Endodermal cell (in vitro differentiated cells): ENCODE results near the gene TSC22D4. TPM values are rescaled to one million over a fixed set of nuclear protein-coding genes. Genes with fewer than 3 reads are reported as not detected.

Source experiments
- DNase-seq: peaks from one replicate; pipeline ENCODE4 v3.0.0-alpha.2; 2017
- H3K27ac ChIP-seq: 2 replicates; pipeline ENCODE4 v1.5.1; 2013; ENCODE audit warnings: mild to moderate bottlenecking, low read depth, low read length, moderate library complexity
- H3K27me3 ChIP-seq: 2 replicates; pipeline ENCODE4 v1.6.1; 2013; ENCODE audit warnings: mild to moderate bottlenecking, low read length, moderate library complexity; ENCODE audit not compliant: insufficient read depth, control insufficient read depth, poor library complexity, severe bottlenecking
- H3K36me3 ChIP-seq: 2 replicates; pipeline ENCODE4 v1.7.0; 2013; ENCODE audit warnings: mild to moderate bottlenecking, low read length, moderate library complexity; ENCODE audit not compliant: control insufficient read depth, insufficient read depth
- H3K4me1 ChIP-seq: one replicate; pipeline ENCODE4 v1.7.0; 2013; ENCODE audit warnings: low read length; ENCODE audit not compliant: control insufficient read depth, insufficient read depth
- H3K4me3 ChIP-seq: 2 replicates; pipeline ENCODE4 v1.5.1; 2013; ENCODE audit warnings: mild to moderate bottlenecking, low read length, moderate library complexity
- H3K9ac ChIP-seq: 2 replicates; pipeline ENCODE4 v1.6.1; 2013; ENCODE audit warnings: mild to moderate bottlenecking, low read length, moderate library complexity; ENCODE audit not compliant: poor library complexity, severe bottlenecking; ENCODE audit errors: extremely low read depth
- H3K9me3 ChIP-seq: 2 replicates; pipeline ENCODE4 v1.6.1; 2013; ENCODE audit warnings: mild to moderate bottlenecking, low read length, moderate library complexity; ENCODE audit not compliant: control insufficient read depth
- H3K27ac Mint-ChIP-seq: 2 replicates; pipeline ENCODE4 v1.8.0; 2020; ENCODE audit warnings: mixed read lengths
- H3K27me3 Mint-ChIP-seq: 2 replicates; pipeline ENCODE4 v1.8.0; 2021; ENCODE audit warnings: mild to moderate bottlenecking, mixed read lengths; ENCODE audit not compliant: insufficient read depth
- H3K36me3 Mint-ChIP-seq: 2 replicates; pipeline ENCODE4 v1.8.0; 2020; ENCODE audit warnings: low read depth, mixed read lengths
- H3K4me1 Mint-ChIP-seq: 2 replicates; pipeline ENCODE4 v1.8.0; 2020; ENCODE audit warnings: mixed read lengths
- H3K4me3 Mint-ChIP-seq: 2 replicates; pipeline ENCODE4 v1.8.0; 2020; ENCODE audit warnings: mild to moderate bottlenecking, moderate library complexity, mixed read lengths
- H3K9me3 Mint-ChIP-seq: 2 replicates; pipeline ENCODE4 v1.8.0; 2020; ENCODE audit warnings: mild to moderate bottlenecking, mixed read lengths
- CTCF ChIP-seq: fragments of 200-600 bp; sonication (generic); conservative IDR thresholded peaks from 2 replicates; pipeline ENCODE4 v1.5.0; 2021; ENCODE audit warnings: antibody characterized with exemption, mild to moderate bottlenecking
- WGBS, 2 experiments: methylation state at CpG; one replicate each; pipeline versions ENCODE4 v1.1.5 to v1.1.7; 2013; ENCODE audit warnings: missing lambda C conversion rate in 2 of 2, mixed read lengths in 1 of 2; ENCODE audit not compliant: insufficient coverage in 1 of 2, insufficient read length in 1 of 2; 5-methylcytosine and 5-hydroxymethylcytosine counted together
- total RNA-seq, 2 donors: library from RNA; stranded (reverse); fragmentation: NEBNext Ultra II Directional in 1 of 2; extraction: Animal tissue kit (Norgen Biotek cat#: 25700) in 1 of 2; gene quantifications; 2 replicates in 1 of 2; 3 replicates in 1 of 2; pipeline ENCODE4 v1.2.1, GENCODE V29; 2021

The TSC22D4 gene
- total RNA-seq, 2 donors from 2014 or later = 30.9 to 35.2 TPM

- Histone ChIP-seq H3K27ac (peak overlapping the region; percentile 73), H3K9me3 (no peaks in the 10 kb centered on the region), H3K27me3 (no peaks in the 10 kb centered on the region), H3K4me3 (peak overlapping the region; percentile 86), H3K4me1 (peaks cover 24% of the 10 kb centered on the region), H3K9ac (peak overlapping the region; percentile 62), H3K36me3 (peaks cover 60% of the 10 kb centered on the region)
- WGBS, 2 experiments = 3% methylated on average over 22 to 81 of the region's 81 CpGs
- Mint-ChIP-seq H3K27me3 (no peaks in the 10 kb centered on the region), H3K4me3 (peak overlapping the region; percentile 81), H3K4me1 (peaks cover 40% of the 10 kb centered on the region), H3K9me3 (no peaks in the 10 kb centered on the region), H3K36me3 (peaks cover 40% of the 10 kb centered on the region), H3K27ac (peak overlapping the region; percentile 95)
- no peak for TF ChIP-seq CTCF
- DNase-seq = peak; percentile 77
These were observed 43.4 kb downstream of the TSC22D4 start for GRCh38 chr7:100435401-100436304.

- Histone ChIP-seq H3K4me1 (peaks cover 24% of the 10 kb centered on the region), H3K27me3 (no peaks in the 10 kb centered on the region), H3K9me3 (no peaks in the 10 kb centered on the region), H3K4me3 (peak overlapping the region; percentile 86), H3K27ac (no peak overlapping the region), H3K36me3 (peaks cover 60% of the 10 kb centered on the region), H3K9ac (peak overlapping the region; percentile 62)
- peaks cover 43% of the 10 kb centered on the region for H3K4me1 Mint-ChIP-seq
- H3K4me3 Mint-ChIP-seq = peak overlapping the region; percentile 81
- no peaks in the 10 kb centered on the region for H3K9me3 Mint-ChIP-seq
- H3K36me3 Mint-ChIP-seq = peaks cover 40% of the 10 kb centered on the region
- TF ChIP-seq CTCF = no peak
- H3K27ac Mint-ChIP-seq = peak overlapping the region; percentile 91
- H3K27me3 Mint-ChIP-seq = no peaks in the 10 kb centered on the region
- DNase-seq = peak; percentile 46
- 89 to 90% methylated on average over 18 to 22 of the region's 22 CpGs for WGBS, 2 experiments
These were observed 44.5 kb downstream of the TSC22D4 start for GRCh38 chr7:100434297-100435144.

GRCh38 chr7:100433592-100434296 lies 45.3 kb downstream of the TSC22D4 start:
- H3K4me1 ChIP-seq = peaks cover 24% of the 10 kb centered on the region
- TF ChIP-seq CTCF = no peak
- Mint-ChIP-seq H3K27me3 (no peaks in the 10 kb centered on the region), H3K9me3 (no peaks in the 10 kb centered on the region), H3K4me3 (peak overlapping the region; percentile 89), H3K27ac (peak overlapping the region; percentile 91), H3K4me1 (peaks cover 43% of the 10 kb centered on the region), H3K36me3 (peaks cover 40% of the 10 kb centered on the region)
- no peak overlapping the region for H3K27ac ChIP-seq
- no peak for DNase-seq
- H3K36me3 ChIP-seq = peaks cover 54% of the 10 kb centered on the region
- H3K27me3 ChIP-seq = no peaks in the 10 kb centered on the region
- 86 to 88% methylated on average over 5 to 10 of the region's 10 CpGs for WGBS, 2 experiments
- no peak overlapping the region for H3K9ac ChIP-seq
- H3K9me3 ChIP-seq = no peaks in the 10 kb centered on the region
- peak overlapping the region; percentile 97 for H3K4me3 ChIP-seq
